Gastrocnemius medialis (tissue), 4 donors: Measurements from ENCODE around the gene PAK5.

Experiments
- POLR2A ChIP-seq, 2 donors: fragments of 450-650 bp; IDR thresholded peaks; one replicate each; pipeline ENCODE4 v1.6.1; 2017; ENCODE audit warnings: antibody characterized with exemption in 2 of 2, mild to moderate bottlenecking in 2 of 2, moderate library complexity in 2 of 2
- TF ChIP-seq, protein P1 (sequence below), 5 experiments: fragments of 450-650 bp in 3 of 5; fragments of 200-600 bp in 2 of 5; sonication (generic) in 2 of 5; IDR thresholded peaks in 4 of 5; conservative IDR thresholded peaks in 1 of 5; 1 replicate in 4 of 5; 2 replicates in 1 of 5; pipeline ENCODE4 v1.5.1; 2016 to 2019; ENCODE audit warnings: antibody characterized with exemption in 5 of 5, mild to moderate bottlenecking in 3 of 5, moderate library complexity in 3 of 5

DNA sequence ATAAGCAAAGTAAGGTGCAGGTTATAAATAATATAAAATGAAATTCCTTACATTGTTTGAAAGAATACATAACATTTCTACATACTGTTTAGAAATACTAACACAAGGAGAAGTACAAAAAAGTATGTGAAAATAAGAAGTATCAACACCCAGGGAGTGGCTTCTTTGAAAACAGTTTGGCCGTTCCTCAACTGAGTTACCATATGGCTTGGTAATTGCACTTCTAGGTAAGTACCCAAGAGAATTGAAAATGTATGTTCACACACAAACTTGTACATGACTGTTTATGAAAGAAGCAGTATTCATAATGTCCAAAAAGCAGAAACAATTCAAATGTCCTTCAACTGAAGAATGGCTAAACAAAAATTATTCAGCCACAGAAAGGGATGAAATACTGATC lies 30.7 kb downstream of the PAK5 start:
- no peak for TF ChIP-seq POLR2A (IDR thresholded peaks at IDR 0.05)
- TF ChIP-seq, protein P1, sequence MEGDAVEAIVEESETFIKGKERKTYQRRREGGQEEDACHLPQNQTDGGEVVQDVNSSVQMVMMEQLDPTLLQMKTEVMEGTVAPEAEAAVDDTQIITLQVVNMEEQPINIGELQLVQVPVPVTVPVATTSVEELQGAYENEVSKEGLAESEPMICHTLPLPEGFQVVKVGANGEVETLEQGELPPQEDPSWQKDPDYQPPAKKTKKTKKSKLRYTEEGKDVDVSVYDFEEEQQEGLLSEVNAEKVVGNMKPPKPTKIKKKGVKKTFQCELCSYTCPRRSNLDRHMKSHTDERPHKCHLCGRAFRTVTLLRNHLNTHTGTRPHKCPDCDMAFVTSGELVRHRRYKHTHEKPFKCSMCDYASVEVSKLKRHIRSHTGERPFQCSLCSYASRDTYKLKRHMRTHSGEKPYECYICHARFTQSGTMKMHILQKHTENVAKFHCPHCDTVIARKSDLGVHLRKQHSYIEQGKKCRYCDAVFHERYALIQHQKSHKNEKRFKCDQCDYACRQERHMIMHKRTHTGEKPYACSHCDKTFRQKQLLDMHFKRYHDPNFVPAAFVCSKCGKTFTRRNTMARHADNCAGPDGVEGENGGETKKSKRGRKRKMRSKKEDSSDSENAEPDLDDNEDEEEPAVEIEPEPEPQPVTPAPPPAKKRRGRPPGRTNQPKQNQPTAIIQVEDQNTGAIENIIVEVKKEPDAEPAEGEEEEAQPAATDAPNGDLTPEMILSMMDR (IDR thresholded peaks at IDR 0.05 in 4 of 5, conservative IDR thresholded peaks at IDR 0.05 in 1 of 5): no peak
